HepG2 (cell line): Measurements from ENCODE around the gene TAAR9.

Experiments
- GABPB1 ChIP-seq: IDR thresholded peaks from 2 replicates; pipeline ENCODE4 v1.6.1; 2016; ENCODE audit warnings: mild to moderate bottlenecking, missing genetic modification reagents, moderate library complexity, missing compliant biosample characterization
- RAD21 ChIP-seq: fragments of 450-650 bp; formaldehyde crosslinking; IDR thresholded peaks from 2 replicates; pipeline ENCODE4 v1.5.0; 2020; ENCODE audit warnings: mild to moderate bottlenecking
- TP53 ChIP-seq: sonication (generic); formaldehyde crosslinking; conservative IDR thresholded peaks from 2 replicates; pipeline ENCODE4 v1.4.0; 2020; ENCODE audit warnings: missing genetic modification reagents
- TF ChIP-seq, protein P1 (sequence below): IDR thresholded peaks from 2 replicates; pipeline ENCODE4 v1.6.1; 2016

DNA sequence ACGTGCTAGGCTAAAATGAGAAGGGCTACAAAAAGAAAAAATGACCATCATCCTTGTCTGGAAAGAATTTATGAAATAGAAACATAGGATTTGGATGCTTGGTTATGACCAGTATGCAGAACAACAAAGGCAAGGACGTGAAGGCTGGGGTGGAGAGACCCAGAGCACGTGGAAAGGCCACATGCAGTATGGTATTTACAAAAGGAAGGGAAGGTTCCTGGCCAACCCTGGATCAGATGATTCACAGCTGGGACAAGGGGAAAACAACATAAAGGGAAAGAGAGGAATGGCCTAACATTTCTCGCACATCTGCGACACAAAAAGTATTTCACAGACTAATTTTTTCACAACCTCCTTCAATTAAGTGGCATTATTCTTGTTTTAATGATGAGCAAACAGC is 33.3 kb upstream of the TAAR9 start:
- no peak for TF ChIP-seq GABPB1 (CRISPR knock-in tag)
- TF ChIP-seq, protein P1, sequence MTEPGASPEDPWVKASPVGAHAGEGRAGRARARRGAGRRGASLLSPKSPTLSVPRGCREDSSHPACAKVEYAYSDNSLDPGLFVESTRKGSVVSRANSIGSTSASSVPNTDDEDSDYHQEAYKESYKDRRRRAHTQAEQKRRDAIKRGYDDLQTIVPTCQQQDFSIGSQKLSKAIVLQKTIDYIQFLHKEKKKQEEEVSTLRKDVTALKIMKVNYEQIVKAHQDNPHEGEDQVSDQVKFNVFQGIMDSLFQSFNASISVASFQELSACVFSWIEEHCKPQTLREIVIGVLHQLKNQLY (CRISPR knock-in tag): no peak
- TF ChIP-seq TP53 (CRISPR knock-in tag): no peak
- no peak for TF ChIP-seq RAD21 (CRISPR knock-in tag)
